ENCODE results near the gene FAM25C.
"Not testable (repeated sequence)": the region's sequence is repeated elsewhere in the genome, so short reads cannot be mapped to it uniquely, and the experiment has no call there.

The FAM25C gene

GRCh38 chr10:47947424-47947823, 52.2 kb downstream of the FAM25C start:
- DNase-seq, result not testable (repeated sequence)

All from NCI-H1436 treated with DMSO at 0.1 percent for 48 hours (cell line).